Measurements from ENCODE around the gene PARM1.

Gene PARM1

GRCh38 chr4:75028196-75028854 lies 95.4 kb downstream of the PARM1 start:
- no peaks in the 10 kb centered on the region for H3K27me3 Mint-ChIP-seq (ENCODE audit: low read depth)
- H3K27ac Mint-ChIP-seq, result peak overlapping the region in 1 of 3 experiments; percentile 46
- H3K4me3 Mint-ChIP-seq, result no peak overlapping the region
- H3K4me1 Mint-ChIP-seq, result peaks cover 38% of the 10 kb centered on the region
- H3K36me3 Mint-ChIP-seq (ENCODE audit: low read depth), result peaks cover 17% of the 10 kb centered on the region
- H3K9me3 Mint-ChIP-seq, result no peaks in the 10 kb centered on the region
- no peak for TF ChIP-seq CTCF (IDR thresholded peaks at IDR 0.05; ENCODE audit: unreplicated experiment in 3 of 3)

- Mint-ChIP-seq H3K9me3 (no peaks in the 10 kb centered on the region), H3K4me1 (peaks cover 36% of the 10 kb centered on the region), H3K36me3 (ENCODE audit: low read depth) (peaks cover 19% of the 10 kb centered on the region), H3K4me3 (no peak overlapping the region), H3K27ac (no peak overlapping the region), H3K27me3 (ENCODE audit: low read depth) (no peaks in the 10 kb centered on the region)
- no peak for TF ChIP-seq CTCF (IDR thresholded peaks at IDR 0.05; ENCODE audit: unreplicated experiment in 3 of 3)
These were observed 97.1 kb downstream of the PARM1 start for GRCh38 chr4:75030028-75030427.

GRCh38 chr4:75030649-75031235 lies 97.8 kb downstream of the PARM1 start:
- Mint-ChIP-seq H3K36me3 (ENCODE audit: low read depth) (peaks cover 17% of the 10 kb centered on the region), H3K9me3 (no peaks in the 10 kb centered on the region), H3K4me3 (no peak overlapping the region), H3K4me1 (peaks cover 32% of the 10 kb centered on the region), H3K27ac (peak overlapping the region in 1 of 3 experiments; percentile 73), H3K27me3 (ENCODE audit: low read depth) (no peaks in the 10 kb centered on the region)
- no peak for TF ChIP-seq CTCF (IDR thresholded peaks at IDR 0.05; ENCODE audit: unreplicated experiment in 3 of 3)

- peaks cover 20% of the 10 kb centered on the region for H3K36me3 Mint-ChIP-seq (ENCODE audit: low read depth)
- H3K9me3 Mint-ChIP-seq, result no peaks in the 10 kb centered on the region
- H3K4me3 Mint-ChIP-seq, result no peak overlapping the region
- peak overlapping the region in 2 of 3 experiments; percentile 60 to 73 for H3K27ac Mint-ChIP-seq
- H3K27me3 Mint-ChIP-seq (ENCODE audit: low read depth), result no peaks in the 10 kb centered on the region
- no peak for TF ChIP-seq CTCF (IDR thresholded peaks at IDR 0.05; ENCODE audit: unreplicated experiment in 3 of 3)
- H3K4me1 Mint-ChIP-seq, result peaks cover 42% of the 10 kb centered on the region
These were observed 98.9 kb downstream of the PARM1 start for GRCh38 chr4:75031775-75032174.

- TF ChIP-seq CTCF (IDR thresholded peaks at IDR 0.05; ENCODE audit: unreplicated experiment in 3 of 3), result no peak
- Mint-ChIP-seq H3K27ac (no peak overlapping the region), H3K9me3 (no peaks in the 10 kb centered on the region), H3K36me3 (ENCODE audit: low read depth) (peaks cover 8% of the 10 kb centered on the region), H3K4me3 (no peak overlapping the region), H3K27me3 (ENCODE audit: low read depth) (no peaks in the 10 kb centered on the region), H3K4me1 (peaks cover 37% of the 10 kb centered on the region)
These were observed 101.6 kb downstream of the PARM1 start for GRCh38 chr4:75034523-75034922.

- no peak for TF ChIP-seq CTCF (IDR thresholded peaks at IDR 0.05; ENCODE audit: unreplicated experiment in 3 of 3)
- Mint-ChIP-seq H3K36me3 (ENCODE audit: low read depth) (peaks cover 12% of the 10 kb centered on the region), H3K9me3 (no peaks in the 10 kb centered on the region), H3K4me3 (no peak overlapping the region), H3K4me1 (peaks cover 37% of the 10 kb centered on the region), H3K27ac (no peak overlapping the region), H3K27me3 (ENCODE audit: low read depth) (no peaks in the 10 kb centered on the region)
These were observed 102.4 kb downstream of the PARM1 start for GRCh38 chr4:75035321-75035720.
